HepG2 (cell line): ENCODE data around the gene ERC1. TPM values are rescaled to one million over a fixed set of nuclear protein-coding genes. Genes with fewer than 3 reads are reported as not detected.

Source experiments
- ATAC-seq: fragments of 200-7000 bp; cut with Tn5 transposase; 3 replicates; pipeline ENCODE4 v1.9.1; 2020; ENCODE audit warnings: mild to moderate bottlenecking, moderate library complexity
- BruUV-seq: library from RNA; stranded (reverse); fragments of 400-500 nt; replicated peaks from 2 replicates; lab custom pipeline; 2021; lab: Mats Ljungman, UMichigan
- CTCF ChIA-PET: fragments of 300-600 bp; formaldehyde crosslinking; extraction: SDS; loops from one replicate; lab custom pipeline; 2021; ENCODE audit warnings: low total read pairs, inconsistent platforms, low intra/inter-chr PET ratio; lab: Yijun Ruan, JAX
- POLR2A ChIA-PET: fragments of 350-600 bp; sonication (Branson Sonifier 250); formaldehyde crosslinking; loops from one replicate; lab custom pipeline; 2020; ENCODE audit warnings: antibody characterized with exemption, inconsistent platforms; lab: Yijun Ruan, JAX
- DNase-seq: peaks from one replicate; pipeline ENCODE4 v3.0.0-alpha.2; 2015; ENCODE audit warnings: low spot score
- FAIRE-seq: peaks from 3 replicates; lab custom pipeline; 2011; peaks lifted over from hg19 to GRCh38; lab: Jason Lieb, UNC
- H2AFZ ChIP-seq: one replicate; pipeline ENCODE4 v1.6.1; 2011; ENCODE audit warnings: low read length, inconsistent platforms
- H3K27ac ChIP-seq: fragments of 300-600 bp; 3 replicates; pipeline ENCODE4 v1.8.0; 2011; ENCODE audit warnings: mixed run types, mild to moderate bottlenecking, mixed read lengths, low read length, inconsistent platforms; ENCODE audit not compliant: insufficient read depth; ENCODE audit errors: extremely low read length
- H3K27me3 ChIP-seq, 2 experiments: fragments of 200-600 bp in 1 of 2; 2 replicates in 1 of 2; 3 replicates in 1 of 2; pipeline versions ENCODE4 v1.6.0 to v1.8.0; 2011; ENCODE audit warnings: low read length in 2 of 2, mild to moderate bottlenecking in 2 of 2, moderate library complexity in 2 of 2, inconsistent platforms in 1 of 2; ENCODE audit not compliant: insufficient read depth in 2 of 2, control insufficient read depth in 1 of 2
- H3K36me3 ChIP-seq, 2 experiments: fragments of 200-600 bp in 1 of 2; replicated peaks in 1 of 2; 2 replicates in 1 of 2; 3 replicates in 1 of 2; pipeline versions ENCODE4 v1.5.1 to v1.8.0; 2011; ENCODE audit warnings: low read length in 2 of 2, inconsistent platforms in 1 of 2; ENCODE audit not compliant: insufficient read depth in 2 of 2, control insufficient read depth in 1 of 2
- H3K4me1 ChIP-seq: 2 replicates; pipeline ENCODE4 v1.5.1; 2012; ENCODE audit warnings: low read length, inconsistent platforms; ENCODE audit not compliant: insufficient read depth
- H3K4me2 ChIP-seq: 2 replicates; pipeline ENCODE4 v1.6.0; 2011; ENCODE audit warnings: low read depth, low read length, inconsistent platforms
- H3K4me3 ChIP-seq, 3 experiments: fragments of 200-600 bp in 1 of 3; sonication (generic), shearing (Covaris generic) in 1 of 3; replicated peaks in 1 of 3; 2 replicates each; pipeline ENCODE4 v1.5.1; 2011 to 2016; ENCODE audit warnings: low read length in 3 of 3, inconsistent platforms in 2 of 3, low read depth in 2 of 3, mild to moderate bottlenecking in 2 of 3, control low read depth in 1 of 3, mixed read lengths in 1 of 3; ENCODE audit not compliant: insufficient read depth in 1 of 3
- H3K79me2 ChIP-seq: one replicate; pipeline ENCODE4 v1.6.1; 2011; ENCODE audit warnings: low read length, inconsistent platforms; ENCODE audit not compliant: insufficient read depth
- H3K9ac ChIP-seq: 2 replicates; pipeline ENCODE4 v1.6.0; 2011; ENCODE audit warnings: mild to moderate bottlenecking, low read depth, low read length, inconsistent platforms; ENCODE audit not compliant: insufficient read depth
- H3K9me3 ChIP-seq: 2 replicates; pipeline ENCODE4 v1.5.1; 2012; ENCODE audit warnings: mild to moderate bottlenecking, low read length
- H4K20me1 ChIP-seq: 2 replicates; pipeline ENCODE4 v1.6.0; 2011; ENCODE audit warnings: inconsistent platforms, mild to moderate bottlenecking, low read length, moderate library complexity; ENCODE audit not compliant: insufficient read depth
- ATF7 ChIP-seq, 2 experiments: fragments of 450-650 bp in 1 of 2; sonication (generic) in 1 of 2; formaldehyde crosslinking in 1 of 2; IDR thresholded peaks; 2 replicates each; pipeline versions ENCODE4 v1.4.0 to v1.6.1; 2016 to 2020; ENCODE audit warnings: antibody characterized with exemption in 1 of 2, mild to moderate bottlenecking in 1 of 2, missing genetic modification reagents in 1 of 2
- CHD2 ChIP-seq: IDR thresholded peaks from 2 replicates; pipeline ENCODE4 v1.6.1; 2011; ENCODE audit warnings: low read depth, low read length, improper control_type of control experiment
- ETV5 ChIP-seq: IDR thresholded peaks from 2 replicates; pipeline ENCODE4 v1.6.1; 2018; ENCODE audit warnings: missing biosample characterization, missing genetic modification reagents, inconsistent platforms, borderline replicate concordance
- HMGXB4 ChIP-seq, 2 experiments: sonication (generic) in 1 of 2; formaldehyde crosslinking in 1 of 2; IDR thresholded peaks; 2 replicates each; pipeline versions ENCODE4 v1.4.0 to v1.6.1; 2018 to 2020; ENCODE audit warnings: missing genetic modification reagents in 2 of 2, borderline replicate concordance in 1 of 2, low read depth in 1 of 2, mild to moderate bottlenecking in 1 of 2, missing biosample characterization in 1 of 2
- MED8 ChIP-seq: sonication (generic); formaldehyde crosslinking; IDR thresholded peaks from 2 replicates; pipeline ENCODE4 v1.8.1; 2023; ENCODE audit warnings: mild to moderate bottlenecking, missing genetic modification reagents; ENCODE audit not compliant: insufficient replicate concordance
- POLR2G ChIP-seq: fragments of 200-400 bp; formaldehyde crosslinking; IDR thresholded peaks from 2 replicates; pipeline ENCODE4 v1.6.1; 2018; ENCODE audit warnings: mild to moderate bottlenecking, low read depth, low read length, moderate library complexity
- SALL1 ChIP-seq: sonication (generic); formaldehyde crosslinking; IDR thresholded peaks from 2 replicates; pipeline ENCODE4 v1.8.0; 2022; ENCODE audit warnings: mild to moderate bottlenecking, missing genetic modification reagents
- SCMH1 ChIP-seq: sonication (generic); formaldehyde crosslinking; IDR thresholded peaks from 2 replicates; pipeline ENCODE4 v1.9.0; 2021; ENCODE audit warnings: missing genetic modification reagents, mild to moderate bottlenecking, borderline replicate concordance
- SRY ChIP-seq: sonication (generic); formaldehyde crosslinking; IDR thresholded peaks from 2 replicates; pipeline ENCODE4 v1.8.0; 2022; ENCODE audit warnings: mild to moderate bottlenecking, missing genetic modification reagents
- SSRP1 ChIP-seq: IDR thresholded peaks from 2 replicates; pipeline ENCODE4 v1.6.1; 2016; ENCODE audit warnings: control low read depth
- TCF7L2 ChIP-seq: IDR thresholded peaks from 2 replicates; pipeline ENCODE4 v1.6.1; 2011; ENCODE audit warnings: mild to moderate bottlenecking, low read depth, low read length, moderate library complexity
- ZC3H4 ChIP-seq: sonication (generic); formaldehyde crosslinking; IDR thresholded peaks from 2 replicates; pipeline ENCODE4 v1.4.0; 2020; ENCODE audit warnings: missing genetic modification reagents, borderline replicate concordance
- ZNF674 ChIP-seq: sonication (generic); formaldehyde crosslinking; IDR thresholded peaks from 2 replicates; pipeline ENCODE4 v1.5.0; 2020; ENCODE audit warnings: low read depth, mild to moderate bottlenecking, missing genetic modification reagents
- ZNF784 ChIP-seq: sonication (generic); formaldehyde crosslinking; IDR thresholded peaks from 2 replicates; pipeline ENCODE4 v1.5.1; 2020; ENCODE audit warnings: missing genetic modification reagents, mild to moderate bottlenecking, borderline replicate concordance
- WGBS: methylation state at CpG from one replicate; pipeline ENCODE4 v1.1.6; 2017; ENCODE audit warnings: low lambda C conversion rate; 5-methylcytosine and 5-hydroxymethylcytosine counted together
- in situ Hi-C: cut with HindIII; loops from 2 replicates; pipeline ENCODE4 v1.10.0; 2017; ENCODE audit warnings: low pct_unique_long_range_greater_than_20kb; ENCODE audit not compliant: extremely low pct_ligation_motif_present
- intact Hi-C: fragments of 100-400 bp; cut with micrococcal nuclease; formaldehyde crosslinking; loops from one replicate; pipeline ENCODE4 v1.10.0; 2022; ENCODE audit not compliant: unreplicated experiment
- polyA plus RNA-seq, 8 experiments: library from polyadenylated mRNA; depleted of rRNA in 3 of 8; stranded (reverse) in 7 of 8; unstranded in 1 of 8; fragments of >200 nt; fragmentation: Illumina TruSeq in 4 of 8; extraction: Trizol in 4 of 8; gene quantifications; 2 replicates each; pipeline versions ENCODE4 v1.2.1 to v1.2.3, GENCODE V29; 2011 to 2016; ENCODE audit warnings: low read depth in 4 of 8, missing spikeins in 1 of 8, mixed read lengths in 1 of 8; ENCODE audit not compliant: insufficient read depth in 1 of 8
- total RNA-seq, 5 experiments: library from RNA; depleted of rRNA; stranded (reverse); fragments of >200 nt; fragmentation: Illumina TruSeq; extraction: Trizol; gene quantifications; 2 replicates each; pipeline ENCODE4 v1.2.3, GENCODE V29; 2016; ENCODE audit warnings: low read depth in 1 of 5

Gene ERC1
- total and polyA plus RNA-seq, 2 of the 13 experiments (the other 11 are each of a cell fraction or from before 2014, with no cell fraction given) = 6.1 to 12.4 TPM

GRCh38 chr12:1309613-1310012 is 318.6 kb downstream of the ERC1 start (continued):
- no peak for TF ChIP-seq TCF7L2

GRCh38 chr12:1310653-1311052 is 319.6 kb downstream of the ERC1 start:
- WGBS = 95% methylated on average over 4 of the region's 4 CpGs
- Histone ChIP-seq H3K9me3 (no peaks in the 10 kb centered on the region), H4K20me1 (no peaks in the 10 kb centered on the region), H3K9ac (no peak overlapping the region), H3K79me2 (no peaks in the 10 kb centered on the region), H3K4me2 (no peak overlapping the region), H2AFZ (no peak overlapping the region), H3K27ac (no peak overlapping the region), H3K4me1 (peaks cover 7% of the 10 kb centered on the region; the same call in 1 of the 2 replicates), H3K4me3 (no peak overlapping the region), H3K27me3 (no peaks in the 10 kb centered on the region), H3K36me3 (no peaks in the 10 kb centered on the region; a peak in 1 of 5 replicates)
- in situ Hi-C loops (no loop called here), intact Hi-C loops (no loop called here)
- FAIRE-seq = no peak
- TF ChIP-seq ETV5 (CRISPR knock-in tag) = no peak
- no peak for TF ChIP-seq MED8 (CRISPR knock-in tag)
- TF ChIP-seq POLR2G = no peak
- no peak for TF ChIP-seq SCMH1
- ChIA-PET CTCF (no interaction called here), POLR2A (no interaction called here)
- no peak for DNase-seq
- no peak for ATAC-seq
- BruUV-seq = no TSS peak

GRCh38 chr12:1311145-1311544 is 320.1 kb downstream of the ERC1 start:
- no peak for TF ChIP-seq ZC3H4 (CRISPR knock-in tag)
- no peak for TF ChIP-seq SALL1 (CRISPR knock-in tag)
- no peak for TF ChIP-seq SRY
- no peak for TF ChIP-seq ATF7 (IDR thresholded peaks at IDR 0.05)
- TF ChIP-seq ATF7 (CRISPR knock-in tag; IDR thresholded peaks at IDR 0.05) = no peak
- TF ChIP-seq ZNF784 (CRISPR knock-in tag) = no peak
- TF ChIP-seq HMGXB4 (CRISPR knock-in tag; IDR thresholded peaks at IDR 0.05; ENCODE audit: borderline replicate concordance in 1 of 2, low read depth in 1 of 2) = no peak
- TF ChIP-seq SSRP1 = no peak
- TF ChIP-seq ZNF674 (CRISPR knock-in tag) = no peak
- no peak for TF ChIP-seq CHD2
- TF ChIP-seq, all 625 proteins: peak for 0
- no TSS peak for BruUV-seq
- no peak overlapping the region for H2AFZ ChIP-seq
- 100% methylated on average over 1 of the region's 1 CpG for WGBS
- H3K9ac ChIP-seq = no peak overlapping the region
- no peaks in the 10 kb centered on the region for H4K20me1 ChIP-seq
- no peaks in the 10 kb centered on the region for H3K27me3 ChIP-seq
- DNase-seq = no peak
- intact Hi-C loops = no loop called here
- H3K4me1 ChIP-seq = peaks cover 7% of the 10 kb centered on the region; the same call in 1 of the 2 replicates
- POLR2A ChIA-PET = no interaction called here
- ATAC-seq = no peak
- no peak overlapping the region for H3K4me3 ChIP-seq
- no peak for FAIRE-seq
- H3K79me2 ChIP-seq = no peaks in the 10 kb centered on the region
- no peak overlapping the region for H3K27ac ChIP-seq
- H3K36me3 ChIP-seq = no peaks in the 10 kb centered on the region; a peak in 1 of 5 replicates
- no peaks in the 10 kb centered on the region for H3K9me3 ChIP-seq
- CTCF ChIA-PET = no interaction called here
- in situ Hi-C loops = no loop called here
- H3K4me2 ChIP-seq = no peak overlapping the region
